Measurements from ENCODE around the gene MYO3A. TPM values are rescaled to one million over a fixed set of nuclear protein-coding genes. Genes with fewer than 3 reads are reported as not detected.

Gene MYO3A
- polyA plus RNA-seq, 3 donors: not detected

- TF ChIP-seq, protein P1, sequence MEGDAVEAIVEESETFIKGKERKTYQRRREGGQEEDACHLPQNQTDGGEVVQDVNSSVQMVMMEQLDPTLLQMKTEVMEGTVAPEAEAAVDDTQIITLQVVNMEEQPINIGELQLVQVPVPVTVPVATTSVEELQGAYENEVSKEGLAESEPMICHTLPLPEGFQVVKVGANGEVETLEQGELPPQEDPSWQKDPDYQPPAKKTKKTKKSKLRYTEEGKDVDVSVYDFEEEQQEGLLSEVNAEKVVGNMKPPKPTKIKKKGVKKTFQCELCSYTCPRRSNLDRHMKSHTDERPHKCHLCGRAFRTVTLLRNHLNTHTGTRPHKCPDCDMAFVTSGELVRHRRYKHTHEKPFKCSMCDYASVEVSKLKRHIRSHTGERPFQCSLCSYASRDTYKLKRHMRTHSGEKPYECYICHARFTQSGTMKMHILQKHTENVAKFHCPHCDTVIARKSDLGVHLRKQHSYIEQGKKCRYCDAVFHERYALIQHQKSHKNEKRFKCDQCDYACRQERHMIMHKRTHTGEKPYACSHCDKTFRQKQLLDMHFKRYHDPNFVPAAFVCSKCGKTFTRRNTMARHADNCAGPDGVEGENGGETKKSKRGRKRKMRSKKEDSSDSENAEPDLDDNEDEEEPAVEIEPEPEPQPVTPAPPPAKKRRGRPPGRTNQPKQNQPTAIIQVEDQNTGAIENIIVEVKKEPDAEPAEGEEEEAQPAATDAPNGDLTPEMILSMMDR (IDR thresholded peaks at IDR 0.05): no peak
- Histone ChIP-seq H3K36me3 (replicated peaks in 1 of 2; ENCODE audit: control insufficient read depth in 1 of 2, insufficient read depth in 2 of 2, low read length in 2 of 2) (no peaks in the 10 kb centered on the region), H3K27ac (ENCODE audit: low read depth in 1 of 2, low read length in 2 of 2) (no peak overlapping the region), H3K4me1 (ENCODE audit: control insufficient read depth in 1 of 2, insufficient read depth in 2 of 2, low read length in 2 of 2) (no peaks in the 10 kb centered on the region), H3K4me3 (replicated peaks in 1 of 3; ENCODE audit: low read depth in 2 of 3, low read length in 3 of 3) (no peak overlapping the region), H2AFZ (ENCODE audit: insufficient read depth, low read depth, low read length, poor library complexity, severe bottlenecking) (no peak overlapping the region), H3K9ac (ENCODE audit: insufficient read depth, low read length, poor library complexity, severe bottlenecking) (no peak overlapping the region), H3K4me2 (replicated peaks; ENCODE audit: extremely low read depth, low read length, poor library complexity, severe bottlenecking) (no peak overlapping the region), H4K20me1 (ENCODE audit: insufficient read depth, low read length) (no peaks in the 10 kb centered on the region), H3K9me3 (replicated peaks in 1 of 2; ENCODE audit: control insufficient read depth in 1 of 2, insufficient read depth in 1 of 2, low read length in 2 of 2) (no peaks in the 10 kb centered on the region), H3K79me2 (ENCODE audit: insufficient read depth, low read length) (no peaks in the 10 kb centered on the region), H3K27me3 (ENCODE audit: control insufficient read depth in 2 of 2, insufficient read depth in 2 of 2, low read length in 2 of 2) (no peaks in the 10 kb centered on the region)
- H3K36me3 Mint-ChIP-seq: no peaks in the 10 kb centered on the region
- no CpG with 5 or more reads among the region's 1 CpG for WGBS (ENCODE audit: insufficient coverage)
- H3K27ac Mint-ChIP-seq: no peak overlapping the region
- no peak for DNase-seq
- H3K4me1 Mint-ChIP-seq: no peaks in the 10 kb centered on the region
- H3K27me3 Mint-ChIP-seq (ENCODE audit: low read depth in 3 of 3): peaks cover 0 to 4% (median 4%) of the 10 kb centered on the region in 3 donors
- intact Hi-C loops (cut with micrococcal nuclease): no loop called here
- H3K9me3 Mint-ChIP-seq: peaks cover 0 to 6% (median 2%) of the 10 kb centered on the region in 7 donors
- H3K4me3 Mint-ChIP-seq: no peak overlapping the region
These were observed 20.8 kb downstream of the MYO3A start for GRCh38 chr10:25954851-25955250.

DNA sequence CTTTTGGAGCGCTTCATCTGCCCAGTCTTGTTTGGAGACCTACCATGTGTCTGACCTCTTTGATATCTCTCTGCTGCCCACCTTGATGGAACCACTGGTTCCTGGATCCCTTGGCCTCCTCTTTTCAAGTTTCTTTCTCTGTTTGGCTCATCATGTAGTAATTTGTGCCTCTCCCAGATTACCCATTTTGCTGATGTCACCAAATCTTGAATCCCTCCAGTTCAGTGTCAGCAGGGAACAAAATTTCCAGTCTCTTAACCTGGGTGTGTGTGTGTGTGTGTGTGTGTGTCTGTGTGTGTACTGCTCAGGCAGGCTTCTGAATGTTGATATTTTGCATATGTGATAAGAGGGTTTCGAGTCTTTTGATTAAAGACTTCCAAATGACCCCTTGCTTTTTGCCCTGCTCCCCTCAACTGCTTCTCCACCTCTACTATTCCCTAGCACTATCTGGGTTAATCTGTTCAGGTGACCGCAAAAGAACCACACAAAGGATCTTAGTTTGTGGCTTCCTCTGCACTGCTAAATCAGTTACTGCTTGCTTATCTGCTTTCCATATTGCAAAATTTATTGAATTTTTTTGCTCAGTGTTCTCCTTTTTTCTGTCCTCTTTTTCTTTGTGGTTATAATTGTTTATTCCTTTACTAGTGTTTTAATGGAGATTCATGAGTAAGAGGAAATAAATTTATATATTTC lies 25.7 kb downstream of the MYO3A start:
- no peaks in the 10 kb centered on the region for H3K79me2 ChIP-seq (ENCODE audit: insufficient read depth, low read length)
- Mint-ChIP-seq H3K27ac (no peak overlapping the region), H3K9me3 (peaks cover 0 to 6% (median 0%) of the 10 kb centered on the region in 7 donors), H3K4me1 (peaks cover 2% of the 10 kb centered on the region), H3K36me3 (no peaks in the 10 kb centered on the region), H3K4me3 (no peak overlapping the region), H3K27me3 (ENCODE audit: low read depth in 3 of 3) (peaks cover 1 to 11% (median 4%) of the 10 kb centered on the region in 3 donors)
- no peak overlapping the region for H3K9ac ChIP-seq (ENCODE audit: insufficient read depth, low read length, poor library complexity, severe bottlenecking)
- no peak overlapping the region for H3K4me2 ChIP-seq (replicated peaks; ENCODE audit: extremely low read depth, low read length, poor library complexity, severe bottlenecking)
- intact Hi-C loops (cut with micrococcal nuclease): no loop called here
- DNase-seq: no peak
- no peak overlapping the region for H3K27ac ChIP-seq (ENCODE audit: low read depth in 1 of 2, low read length in 2 of 2)
- no peaks in the 10 kb centered on the region for H3K27me3 ChIP-seq (ENCODE audit: control insufficient read depth in 2 of 2, insufficient read depth in 2 of 2, low read length in 2 of 2)
- TF ChIP-seq, protein P1 (IDR thresholded peaks at IDR 0.05): no peak
- H3K36me3 ChIP-seq (replicated peaks in 1 of 2; ENCODE audit: control insufficient read depth in 1 of 2, insufficient read depth in 2 of 2, low read length in 2 of 2): no peaks in the 10 kb centered on the region
- H2AFZ ChIP-seq (ENCODE audit: insufficient read depth, low read depth, low read length, poor library complexity, severe bottlenecking): no peak overlapping the region
- no peak overlapping the region for H3K4me3 ChIP-seq (replicated peaks in 1 of 3; ENCODE audit: low read depth in 2 of 3, low read length in 3 of 3)
- WGBS (ENCODE audit: insufficient coverage): 100% methylated on average over 1 of the region's 3 CpGs
- H3K9me3 ChIP-seq (replicated peaks in 1 of 2; ENCODE audit: control insufficient read depth in 1 of 2, insufficient read depth in 1 of 2, low read length in 2 of 2): no peaks in the 10 kb centered on the region
- H3K4me1 ChIP-seq (ENCODE audit: control insufficient read depth in 1 of 2, insufficient read depth in 2 of 2, low read length in 2 of 2): no peaks in the 10 kb centered on the region
- no peaks in the 10 kb centered on the region for H4K20me1 ChIP-seq (ENCODE audit: insufficient read depth, low read length)
